GM21528 (cell line): ENCODE data around the gene CACNA2D3.

Experiments
- ATAC-seq: cut with Tn5 transposase; IDR thresholded peaks from one replicate; pipeline ENCODE4 v1.9.1; 2021; ENCODE audit warnings: mild to moderate bottlenecking, moderate library complexity; ENCODE audit not compliant: unreplicated experiment, low FRiP score

CACNA2D3 gene

GRCh38 chr3:54126551-54126950, 4.2 kb downstream of the CACNA2D3 start:
- no peak for ATAC-seq

GRCh38 chr3:54127499-54128056, 5.2 kb downstream of the CACNA2D3 start:
- no peak for ATAC-seq

DNA sequence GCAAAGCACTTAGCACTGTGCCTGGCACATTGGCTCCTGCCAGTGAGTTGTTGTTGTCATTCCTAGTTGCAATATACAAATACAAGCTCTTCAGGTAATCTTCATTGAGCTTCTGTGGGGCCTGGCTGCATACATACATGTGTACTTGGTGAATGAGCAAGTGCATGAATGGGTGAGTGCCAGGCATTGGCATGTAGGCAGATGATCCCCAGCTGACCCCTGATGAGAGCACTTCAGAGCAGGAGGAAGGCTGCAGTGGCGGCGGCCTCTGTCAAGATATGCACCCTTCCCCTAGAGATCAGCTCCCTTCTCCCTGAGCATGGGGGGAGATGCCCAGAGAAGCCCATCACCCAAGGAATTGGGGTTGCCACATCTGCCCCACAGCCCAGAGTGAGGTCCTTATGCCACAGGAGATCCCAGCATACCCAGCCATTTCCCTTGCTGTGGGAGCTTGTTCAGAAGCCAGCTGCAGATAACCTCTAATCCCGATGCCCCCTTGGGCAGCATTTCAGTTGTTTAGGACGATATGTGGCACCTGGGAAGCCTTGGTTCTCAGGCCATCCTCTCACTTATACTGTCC, 8.8 kb downstream of the CACNA2D3 start:
- ATAC-seq: no peak

GRCh38 chr3:54131890-54132289, 9.5 kb downstream of the CACNA2D3 start:
- no peak for ATAC-seq

GRCh38 chr3:54132685-54133084, 10.3 kb downstream of the CACNA2D3 start:
- no peak for ATAC-seq

DNA sequence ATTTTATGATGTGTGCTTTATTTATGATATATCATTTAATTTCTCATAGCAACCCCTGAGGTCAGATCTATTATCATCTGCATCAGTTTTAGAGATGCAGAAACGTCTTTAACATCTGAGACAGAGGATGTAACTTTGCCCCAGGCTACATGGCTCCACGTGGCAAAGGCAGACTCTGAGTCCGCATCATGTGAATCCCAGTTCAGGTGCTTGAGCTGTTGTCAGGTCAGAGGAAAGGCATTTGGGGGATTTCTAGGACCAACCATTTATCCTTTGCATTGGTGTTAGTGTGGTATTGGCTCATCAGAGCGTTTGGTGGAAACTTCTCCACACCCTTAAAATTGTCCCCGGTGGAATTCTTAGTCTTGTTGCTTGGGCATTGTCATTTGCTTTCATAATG, 10.8 kb downstream of the CACNA2D3 start:
- ATAC-seq: no peak

DNA sequence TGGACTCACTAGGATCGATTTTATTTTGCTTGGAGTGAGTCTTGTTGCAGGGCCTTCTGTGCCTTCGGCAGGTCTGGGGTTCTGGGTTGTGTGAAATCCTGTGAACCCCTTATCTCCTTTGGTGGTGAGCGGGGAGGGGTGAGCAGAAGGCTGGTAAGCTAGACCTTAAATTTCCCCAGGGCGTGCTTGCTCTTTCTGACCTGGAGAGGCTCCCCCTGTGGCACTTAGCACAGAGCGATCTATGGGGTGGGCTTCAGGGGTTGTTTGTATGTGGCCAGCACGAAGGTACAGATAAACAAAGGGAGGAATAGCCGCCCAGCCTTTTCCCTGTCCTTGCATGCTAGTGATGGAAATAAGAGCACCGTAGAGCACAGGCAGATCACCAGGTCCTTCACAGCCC, 11.8 kb downstream of the CACNA2D3 start:
- ATAC-seq: no peak

GRCh38 chr3:54134713-54135112, 12.4 kb downstream of the CACNA2D3 start:
- ATAC-seq: no peak

DNA sequence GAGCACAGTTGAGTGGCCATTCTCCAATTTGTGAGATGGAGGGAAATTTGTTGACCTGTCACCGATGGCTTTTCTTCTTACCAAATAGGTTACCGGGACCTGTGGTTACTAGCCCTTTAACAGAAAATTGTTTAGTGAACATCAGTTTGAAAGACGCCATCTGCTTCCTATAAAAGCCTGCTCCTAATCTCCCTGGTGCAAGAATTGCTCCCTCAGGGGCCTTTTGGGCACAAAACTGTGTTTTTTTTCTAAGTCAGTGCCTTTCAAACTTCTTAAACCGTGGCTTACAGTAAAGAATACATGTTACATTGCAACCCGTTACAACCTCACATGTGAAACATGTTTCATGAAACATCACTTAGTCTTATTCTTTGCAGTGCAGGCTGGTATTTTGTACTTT, 15.0 kb downstream of the CACNA2D3 start:
- no peak for ATAC-seq

DNA sequence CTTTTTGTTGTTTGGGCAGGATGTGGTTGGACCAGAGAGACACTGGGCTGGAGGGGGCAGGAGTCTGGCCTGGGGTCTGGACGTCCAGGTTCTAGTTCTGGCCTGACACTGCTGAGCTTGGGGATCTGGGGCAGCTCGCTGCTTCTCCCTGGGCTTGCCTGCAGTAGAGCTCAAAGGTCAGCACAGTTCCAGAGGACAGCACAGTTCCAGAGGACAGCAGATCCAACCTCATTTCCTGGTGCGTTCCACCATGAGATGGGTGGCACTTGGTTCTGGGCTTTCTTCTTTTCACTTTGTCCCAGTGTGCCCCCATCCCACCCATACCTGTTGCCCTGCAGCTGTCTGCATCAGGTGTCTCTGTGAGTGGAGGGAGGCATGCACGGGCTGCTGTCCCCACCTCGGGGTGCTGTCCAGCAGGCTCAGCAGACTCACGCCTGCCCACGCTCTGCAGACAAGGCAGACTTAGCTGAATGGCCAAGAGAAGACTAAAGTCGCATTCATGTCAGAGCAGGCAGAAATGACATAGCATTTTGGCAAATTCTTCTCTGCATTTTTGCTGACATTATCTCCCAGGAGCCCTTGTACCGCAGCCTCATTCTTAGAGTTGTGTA, 16.7 kb downstream of the CACNA2D3 start:
- ATAC-seq: no peak

- no peak for ATAC-seq
Measured at GRCh38 chr3:54139630-54140029, 17.3 kb downstream of the CACNA2D3 start.

DNA sequence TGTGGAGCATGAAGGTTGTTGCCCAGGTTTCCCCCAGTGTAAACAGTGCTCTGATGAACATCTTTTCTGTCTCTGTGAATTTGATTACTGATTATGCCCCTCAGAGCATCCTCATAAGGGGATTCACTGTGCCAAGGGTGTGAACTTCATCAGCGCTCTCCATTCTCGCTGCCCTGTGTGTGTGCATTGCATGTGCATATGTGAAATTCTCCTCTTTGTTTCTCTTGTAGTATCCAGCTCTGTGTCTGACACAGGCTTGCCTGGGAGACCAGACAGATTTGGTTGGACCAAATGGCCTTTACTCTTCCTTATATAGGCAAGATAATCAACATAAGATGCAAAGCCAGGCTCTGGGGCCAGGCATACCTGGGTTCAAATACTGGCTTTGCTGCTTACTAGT, 21.9 kb downstream of the CACNA2D3 start:
- ATAC-seq: no peak

DNA sequence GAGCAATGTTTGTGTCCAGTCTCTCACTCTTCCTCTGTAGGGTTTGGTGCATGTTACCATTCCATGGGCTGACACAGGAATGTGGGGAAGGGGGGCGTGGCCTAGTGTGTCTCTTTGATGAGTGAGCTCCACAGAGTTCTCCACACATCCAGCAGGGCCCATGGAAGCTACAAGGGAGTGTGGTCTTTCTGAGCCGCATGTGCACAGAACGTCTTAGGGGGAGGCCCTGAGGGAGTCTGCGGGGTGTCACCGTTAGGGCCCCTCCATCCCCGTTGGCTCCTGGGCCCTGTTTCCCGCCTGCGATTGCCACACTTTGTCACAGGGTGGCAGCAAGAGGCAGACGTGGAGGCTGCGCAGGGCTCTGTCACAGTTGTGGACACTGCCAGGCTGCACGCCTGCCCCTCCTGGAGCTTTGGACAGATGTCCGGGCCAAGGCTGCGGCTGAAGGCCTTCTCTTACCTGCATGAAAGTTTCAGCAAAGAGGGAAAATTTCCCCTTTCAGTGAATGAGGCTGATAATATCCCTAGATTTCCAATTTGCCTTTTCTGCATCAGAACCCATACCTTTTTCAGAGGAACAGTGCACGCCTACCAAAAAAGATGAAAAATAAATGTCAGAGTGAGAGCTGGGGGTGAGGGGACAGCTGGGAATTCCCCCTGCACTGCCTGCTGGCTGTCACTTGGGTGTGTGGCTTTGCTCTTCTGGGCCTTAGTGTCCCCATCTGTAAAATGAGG, 24.3 kb downstream of the CACNA2D3 start:
- ATAC-seq: no peak

DNA sequence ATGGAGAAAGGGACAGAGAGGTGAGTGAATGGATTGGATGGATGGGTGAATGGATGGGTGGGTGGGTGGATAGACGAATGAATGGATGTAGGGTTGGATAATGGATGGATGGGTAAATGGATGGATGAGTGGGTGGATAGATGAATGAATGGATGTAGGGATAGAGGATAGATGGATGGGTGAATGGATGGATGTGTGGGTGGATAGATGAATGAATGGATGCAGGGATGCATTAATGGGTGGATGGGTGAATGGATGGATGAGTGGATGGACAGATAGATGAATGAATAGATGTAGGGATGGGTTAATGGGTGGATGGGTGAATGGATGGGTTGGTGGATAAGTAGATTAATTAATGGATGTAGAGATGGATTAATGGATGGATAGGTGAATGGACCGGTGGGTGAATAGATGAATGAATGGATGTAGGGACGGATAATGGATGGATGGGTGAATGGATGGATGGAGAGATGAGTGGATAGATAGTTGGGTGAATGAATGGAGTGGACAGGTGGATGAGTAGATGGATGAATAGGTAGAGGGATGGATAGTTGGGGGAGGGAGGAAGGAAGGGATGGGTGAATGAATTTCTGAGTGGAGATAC, 28.6 kb downstream of the CACNA2D3 start:
- no peak for ATAC-seq

GRCh38 chr3:54153477-54153876, 31.1 kb downstream of the CACNA2D3 start:
- no peak for ATAC-seq

DNA sequence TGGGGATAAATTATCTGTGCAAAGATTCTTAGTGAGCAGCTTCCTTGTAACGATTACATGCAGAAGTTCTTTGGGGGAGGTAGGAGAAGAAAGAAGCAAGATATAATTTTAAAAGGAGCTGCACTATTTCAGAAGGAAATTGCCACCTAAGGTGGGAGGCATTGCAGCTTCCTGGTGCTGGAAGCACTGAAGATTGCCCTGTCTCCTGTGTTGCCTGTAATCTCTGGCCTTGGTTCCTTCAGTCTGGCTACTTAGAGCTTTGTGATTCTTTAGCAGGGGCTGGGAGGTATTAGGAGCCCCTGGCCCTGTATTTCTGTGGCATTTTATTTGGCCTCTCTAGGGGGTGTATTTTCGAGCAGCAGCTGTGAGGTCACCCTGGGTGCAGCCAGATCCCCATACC, 35.5 kb downstream of the CACNA2D3 start:
- ATAC-seq: no peak

- ATAC-seq: no peak
Measured at GRCh38 chr3:54159917-54160316, 37.6 kb downstream of the CACNA2D3 start.

DNA sequence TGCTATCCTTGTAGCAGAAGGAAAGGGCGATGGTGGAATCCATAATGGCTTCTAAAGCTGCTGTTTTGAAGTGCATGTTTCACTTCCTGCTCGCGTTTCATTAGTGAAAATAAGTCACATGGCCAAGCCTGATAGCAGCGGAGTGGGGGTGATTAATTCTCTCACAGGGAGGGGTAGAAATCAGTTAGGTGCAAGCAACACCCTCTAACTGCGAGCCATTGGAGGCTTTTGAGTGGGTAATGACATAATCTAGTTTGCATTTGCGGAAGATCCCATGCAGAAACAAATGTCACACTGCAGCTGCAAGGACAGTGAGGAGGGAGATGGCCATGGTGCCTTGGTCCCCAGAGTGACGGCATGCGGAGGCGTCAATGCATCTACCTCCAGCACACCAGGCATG, 41.1 kb downstream of the CACNA2D3 start:
- no peak for ATAC-seq

DNA sequence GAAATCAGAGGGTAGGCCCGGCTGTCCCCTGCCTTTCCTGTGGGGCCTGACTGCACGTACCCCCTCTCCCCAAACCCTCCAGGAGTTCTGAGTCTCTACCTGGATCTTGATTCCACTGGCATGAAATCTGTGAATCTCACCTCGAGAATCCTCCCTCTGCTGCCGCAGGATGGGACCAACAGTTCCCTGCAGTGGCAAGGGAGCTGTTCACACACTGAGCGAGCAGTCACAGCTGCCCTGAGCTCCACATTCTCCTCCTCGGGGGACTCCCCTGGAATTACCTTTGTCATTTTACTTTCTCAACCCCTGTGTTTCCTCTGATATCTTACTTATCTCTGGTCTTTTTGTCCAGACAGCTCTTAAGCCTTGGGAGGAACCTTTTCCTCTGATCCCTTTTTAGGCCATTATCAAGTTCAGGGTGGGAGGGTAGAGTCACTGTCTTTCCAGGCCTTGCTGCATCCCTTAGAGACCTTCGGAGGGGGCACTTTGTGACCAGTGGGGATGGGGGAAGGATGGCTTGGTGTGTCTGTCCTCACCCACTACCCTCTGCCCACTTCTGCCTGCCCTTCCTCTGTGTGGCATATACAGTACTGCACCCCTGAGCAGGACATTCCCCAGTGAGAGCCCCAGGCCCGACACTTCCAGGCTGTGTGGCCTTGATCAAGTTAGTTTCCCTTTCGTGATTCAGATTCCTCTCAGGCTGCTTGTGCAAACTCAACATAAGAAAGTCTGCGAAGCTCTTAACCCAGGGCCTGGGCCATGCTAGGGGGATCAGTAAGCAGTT, 42.0 kb downstream of the CACNA2D3 start:
- ATAC-seq: no peak

DNA sequence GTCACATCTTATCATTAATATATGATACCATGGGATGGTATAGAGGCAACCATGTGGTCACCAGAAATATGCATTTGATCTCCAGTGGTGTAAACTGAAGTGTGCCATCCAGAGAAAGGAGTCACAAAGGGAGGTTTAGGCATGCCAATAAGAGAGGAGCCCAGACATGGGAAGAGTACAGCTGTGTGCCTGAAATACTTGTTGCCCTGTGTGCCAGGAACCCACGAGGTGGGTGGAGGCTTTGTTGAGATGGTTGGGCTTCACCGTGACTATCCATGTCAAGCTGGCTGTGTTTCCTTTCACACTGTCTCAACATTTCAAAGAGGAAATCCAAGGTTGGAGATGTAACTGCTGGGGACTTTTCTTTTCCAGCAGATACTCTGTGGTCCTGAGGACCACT, 43.5 kb downstream of the CACNA2D3 start:
- ATAC-seq: no peak

GRCh38 chr3:54167999-54168398, 45.6 kb downstream of the CACNA2D3 start:
- ATAC-seq: no peak
